Mesendoderm (in vitro differentiated cells): ENCODE results near the gene CARMIL1.
A peak's percentile ranks its signal among the peaks of the same experiment; 100 is the strongest.

ENCODE experiments used
- DNase-seq: peaks from one replicate; pipeline ENCODE4 v3.0.0; 2013
- H2AK5ac ChIP-seq: 2 replicates; pipeline ENCODE4 v1.6.1; 2013; ENCODE audit warnings: low read length, inconsistent platforms
- H2BK120ac ChIP-seq: 2 replicates; pipeline ENCODE4 v1.6.1; 2013; ENCODE audit warnings: low read depth, mild to moderate bottlenecking, low read length, moderate library complexity, mixed read lengths
- H2BK15ac ChIP-seq: replicated peaks from 2 replicates; pipeline ENCODE4 v1.6.1; 2013; ENCODE audit warnings: low read depth, mild to moderate bottlenecking, moderate library complexity
- H2BK5ac ChIP-seq: 2 replicates; pipeline ENCODE4 v1.6.1; 2013; ENCODE audit warnings: low read length, inconsistent platforms
- H3K18ac ChIP-seq: 2 replicates; pipeline ENCODE4 v1.6.1; 2013; ENCODE audit warnings: mild to moderate bottlenecking, low read length, mixed read lengths
- H3K23ac ChIP-seq: one replicate; pipeline ENCODE4 v1.6.1; 2013; ENCODE audit warnings: low read length
- H3K27ac ChIP-seq: 2 replicates; pipeline ENCODE4 v1.5.1; 2013; ENCODE audit warnings: low read depth, mild to moderate bottlenecking, inconsistent platforms, low read length, moderate library complexity
- H3K27me3 ChIP-seq: 2 replicates; pipeline ENCODE4 v1.6.1; 2013; ENCODE audit warnings: low read length, control low read depth, mild to moderate bottlenecking, inconsistent platforms; ENCODE audit not compliant: insufficient read depth, poor library complexity
- H3K36me3 ChIP-seq: 2 replicates; pipeline ENCODE4 v1.6.1; 2013; ENCODE audit warnings: low read length, inconsistent platforms; ENCODE audit not compliant: control insufficient read depth, insufficient read depth
- H3K4ac ChIP-seq: one replicate; pipeline ENCODE4 v1.6.1; 2013; ENCODE audit warnings: low read depth, mild to moderate bottlenecking, low read length, moderate library complexity
- H3K4me1 ChIP-seq: 2 replicates; pipeline ENCODE4 v1.6.1; 2013; ENCODE audit warnings: low read depth, low read length, inconsistent platforms; ENCODE audit not compliant: control insufficient read depth
- H3K4me2 ChIP-seq: 2 replicates; pipeline ENCODE4 v1.6.1; 2013; ENCODE audit warnings: low read length
- H3K4me3 ChIP-seq: 2 replicates; pipeline ENCODE4 v1.5.1; 2013; ENCODE audit warnings: mild to moderate bottlenecking, low read length
- H3K56ac ChIP-seq: one replicate; pipeline ENCODE4 v1.6.1; 2013; ENCODE audit warnings: low read length
- H3K79me1 ChIP-seq: 2 replicates; pipeline ENCODE4 v1.6.1; 2013; ENCODE audit warnings: low read length, inconsistent platforms
- H3K79me2 ChIP-seq: 2 replicates; pipeline ENCODE4 v1.6.1; 2013; ENCODE audit warnings: mild to moderate bottlenecking, low read length; ENCODE audit not compliant: control insufficient read depth, insufficient read depth
- H3K9ac ChIP-seq: 2 replicates; pipeline ENCODE4 v1.6.1; 2013; ENCODE audit warnings: low read length, inconsistent platforms
- H4K5ac ChIP-seq: one replicate; pipeline ENCODE4 v1.6.1; 2013; ENCODE audit warnings: low read length
- H4K8ac ChIP-seq: one replicate; pipeline ENCODE4 v1.6.1; 2013; ENCODE audit warnings: low read depth, mild to moderate bottlenecking, control low read depth, low read length, moderate library complexity
- WGBS: extraction: QIAGEN DNeasy Blood & Tissue Kit; methylation state at CpG from one replicate; pipeline ENCODE4 v1.1.7; 2013; ENCODE audit warnings: low lambda C conversion rate, missing lambda C conversion rate; ENCODE audit not compliant: insufficient coverage; ENCODE audit errors: extremely low coverage; 5-methylcytosine and 5-hydroxymethylcytosine counted together

CARMIL1 gene

DNA sequence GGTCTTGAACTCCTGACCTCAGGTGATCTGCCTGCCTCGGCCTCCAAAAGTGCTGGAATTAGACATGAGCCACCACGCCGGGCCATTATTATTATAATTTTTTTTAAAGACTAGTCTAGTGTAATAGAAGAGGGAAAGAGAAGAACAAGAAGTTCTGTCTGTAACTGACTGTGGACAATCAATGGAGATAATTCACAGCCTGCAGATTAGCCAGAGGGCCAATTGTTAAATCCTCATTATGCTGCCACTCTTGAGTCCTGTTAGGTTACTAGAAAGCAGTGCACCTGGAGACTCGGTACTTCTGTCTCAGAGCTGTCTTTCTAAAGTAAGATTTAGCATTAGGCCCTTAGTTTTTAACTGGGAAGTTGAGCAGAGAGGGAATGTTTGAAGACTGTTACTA, 37.5 kb downstream of the CARMIL1 start:
- H3K23ac ChIP-seq = no peak overlapping the region
- no CpG with 5 or more reads among the region's 4 CpGs for WGBS
- H3K27ac ChIP-seq = no peak overlapping the region
- no peak overlapping the region for H3K56ac ChIP-seq
- no peak overlapping the region for H4K8ac ChIP-seq
- no peak overlapping the region for H3K4me3 ChIP-seq
- H3K79me2 ChIP-seq = no peaks in the 10 kb centered on the region
- H3K18ac ChIP-seq = no peak overlapping the region
- H3K9ac ChIP-seq = no peak overlapping the region
- no peaks in the 10 kb centered on the region for H3K36me3 ChIP-seq
- H2BK5ac ChIP-seq = no peak overlapping the region
- no peak overlapping the region for H2AK5ac ChIP-seq
- H2BK15ac ChIP-seq = no peak overlapping the region
- H3K4me2 ChIP-seq = no peak overlapping the region
- H2BK120ac ChIP-seq = no peak overlapping the region
- H3K4ac ChIP-seq = no peak overlapping the region
- peaks cover 3% of the 10 kb centered on the region for H3K79me1 ChIP-seq
- DNase-seq = no peak
- no peaks in the 10 kb centered on the region for H3K27me3 ChIP-seq
- no peak overlapping the region for H4K5ac ChIP-seq
- peaks cover 11% of the 10 kb centered on the region for H3K4me1 ChIP-seq

DNA sequence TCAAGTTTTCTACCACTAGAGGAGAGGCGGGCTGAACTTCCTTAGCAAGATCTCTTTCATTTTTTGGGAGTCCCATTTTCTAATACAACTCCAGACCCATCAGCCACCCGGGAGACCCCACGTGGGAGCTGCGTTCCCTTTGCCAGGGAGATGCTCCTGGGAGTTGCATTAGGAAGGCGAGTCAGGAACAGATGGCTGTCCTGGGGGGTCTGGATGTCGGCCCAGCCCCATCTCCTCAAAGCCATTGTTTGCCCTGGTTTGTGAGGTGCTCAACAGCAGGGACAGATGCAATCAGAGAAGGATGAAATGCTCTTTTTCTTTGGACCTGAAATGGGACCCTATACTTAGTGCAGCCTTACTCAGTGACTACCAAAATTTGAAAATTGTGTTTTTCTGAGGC, 39.4 kb downstream of the CARMIL1 start:
- no peak overlapping the region for H3K23ac ChIP-seq
- H3K27me3 ChIP-seq = no peaks in the 10 kb centered on the region
- no peaks in the 10 kb centered on the region for H3K36me3 ChIP-seq
- no CpG with 5 or more reads among the region's 6 CpGs for WGBS
- H2AK5ac ChIP-seq = no peak overlapping the region
- no peak overlapping the region for H2BK5ac ChIP-seq
- no peak overlapping the region for H4K8ac ChIP-seq
- peaks cover 3% of the 10 kb centered on the region for H3K79me1 ChIP-seq
- H3K18ac ChIP-seq = no peak overlapping the region
- H3K79me2 ChIP-seq = no peaks in the 10 kb centered on the region
- no peak overlapping the region for H3K27ac ChIP-seq
- peaks cover 8% of the 10 kb centered on the region for H3K4me1 ChIP-seq
- H4K5ac ChIP-seq = no peak overlapping the region
- no peak overlapping the region for H2BK15ac ChIP-seq
- H3K4me3 ChIP-seq = no peak overlapping the region
- H3K4ac ChIP-seq = no peak overlapping the region
- no peak overlapping the region for H3K56ac ChIP-seq
- no peak overlapping the region for H2BK120ac ChIP-seq
- no peak for DNase-seq
- no peak overlapping the region for H3K9ac ChIP-seq
- H3K4me2 ChIP-seq = no peak overlapping the region

DNA sequence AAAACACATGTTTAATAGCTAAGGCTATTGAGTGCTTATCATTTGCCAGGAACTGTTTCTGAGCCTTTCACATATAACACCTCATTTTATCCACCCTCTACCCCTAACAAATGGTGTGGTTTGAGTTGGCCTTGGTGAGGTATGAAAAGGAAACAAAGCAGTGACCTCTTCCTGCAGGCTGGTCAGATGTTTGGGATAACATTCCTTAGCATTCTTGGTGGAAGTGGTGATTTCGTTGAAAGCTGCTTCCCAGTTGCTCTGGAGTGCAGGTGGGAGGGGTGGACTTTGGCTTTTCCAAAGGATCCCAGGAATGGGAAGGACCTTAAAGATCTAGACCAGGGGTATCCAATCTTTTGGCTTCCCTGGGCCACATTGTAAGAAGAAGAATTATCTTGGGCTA, 41.3 kb downstream of the CARMIL1 start:
- peak; percentile 91 for DNase-seq
- Histone ChIP-seq H3K27ac (no peak overlapping the region), H2BK15ac (no peak overlapping the region), H4K8ac (no peak overlapping the region), H3K4me3 (no peak overlapping the region), H3K79me1 (peaks cover 7% of the 10 kb centered on the region), H3K79me2 (peaks cover 3% of the 10 kb centered on the region), H3K36me3 (no peaks in the 10 kb centered on the region), H3K4ac (no peak overlapping the region), H3K18ac (no peak overlapping the region), H3K4me1 (peaks cover 10% of the 10 kb centered on the region), H3K4me2 (no peak overlapping the region), H3K27me3 (no peaks in the 10 kb centered on the region), H3K23ac (no peak overlapping the region), H4K5ac (no peak overlapping the region), H3K56ac (no peak overlapping the region), H2BK5ac (no peak overlapping the region), H3K9ac (no peak overlapping the region), H2BK120ac (no peak overlapping the region), H2AK5ac (no peak overlapping the region)
- no CpG with 5 or more reads among the region's 1 CpG for WGBS

DNA sequence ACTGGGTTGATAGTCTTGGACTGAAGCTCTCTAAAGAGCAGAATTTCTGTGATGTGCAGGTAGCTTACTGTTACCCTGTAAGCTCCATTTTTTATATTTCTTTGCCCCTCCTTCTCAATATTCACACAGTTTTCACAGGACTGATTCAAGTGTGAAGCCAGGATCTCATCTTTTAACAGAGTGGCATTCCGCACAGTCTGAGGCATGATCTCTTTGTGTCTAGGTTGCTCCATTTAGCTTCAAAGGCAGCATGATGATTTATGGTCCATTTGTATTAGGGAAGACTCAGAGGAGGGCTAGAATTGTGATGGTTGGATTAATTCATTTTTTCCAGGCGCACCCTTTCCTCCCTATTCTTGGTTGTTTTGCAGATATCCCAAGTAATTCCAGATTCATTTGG, 43.5 kb downstream of the CARMIL1 start:
- Histone ChIP-seq H3K79me2 (peaks cover 3% of the 10 kb centered on the region), H3K36me3 (no peaks in the 10 kb centered on the region), H3K79me1 (peaks cover 9% of the 10 kb centered on the region), H3K18ac (no peak overlapping the region), H4K8ac (no peak overlapping the region), H4K5ac (no peak overlapping the region), H3K4me1 (peaks cover 4% of the 10 kb centered on the region), H3K4me3 (no peak overlapping the region), H2AK5ac (no peak overlapping the region), H3K4me2 (no peak overlapping the region), H2BK15ac (no peak overlapping the region), H2BK120ac (no peak overlapping the region), H3K27me3 (no peaks in the 10 kb centered on the region), H3K4ac (no peak overlapping the region), H3K23ac (no peak overlapping the region), H3K56ac (no peak overlapping the region), H3K27ac (no peak overlapping the region), H3K9ac (no peak overlapping the region), H2BK5ac (no peak overlapping the region)
- no peak for DNase-seq
- no CpG with 5 or more reads among the region's 2 CpGs for WGBS

DNA sequence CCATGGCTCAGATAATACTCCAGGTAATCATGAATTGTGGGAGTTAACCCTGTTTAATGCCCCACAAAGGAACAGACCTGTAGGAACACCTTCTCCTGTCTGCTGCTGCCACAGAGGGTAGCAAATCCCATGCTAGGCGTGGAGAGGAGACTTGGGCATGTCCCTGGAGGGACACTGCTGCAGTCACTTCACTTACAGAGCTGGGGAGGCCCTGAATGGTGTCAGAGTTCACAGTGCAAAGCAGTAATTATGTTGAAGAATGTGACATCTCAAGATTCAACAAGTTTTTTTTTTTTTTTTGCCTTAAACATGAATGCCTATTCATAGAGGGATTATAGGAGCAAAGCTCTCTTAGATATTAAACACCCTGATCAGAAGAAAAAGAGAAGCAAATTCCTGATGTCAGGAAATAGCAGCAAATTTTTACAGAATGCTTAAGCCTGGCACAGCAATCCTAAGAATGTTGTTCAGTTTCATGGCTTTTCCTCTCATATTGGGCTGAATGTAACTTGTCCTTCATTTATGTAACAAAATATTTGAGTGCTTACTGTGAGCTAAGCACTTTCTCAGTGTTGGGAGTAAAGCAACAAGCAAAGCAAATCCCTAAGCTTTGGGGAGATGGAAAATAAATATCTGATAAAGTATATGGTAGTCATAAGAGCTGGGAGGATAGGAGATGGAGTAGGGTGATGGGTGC, 45.0 kb downstream of the CARMIL1 start:
- DNase-seq = no peak

DNA sequence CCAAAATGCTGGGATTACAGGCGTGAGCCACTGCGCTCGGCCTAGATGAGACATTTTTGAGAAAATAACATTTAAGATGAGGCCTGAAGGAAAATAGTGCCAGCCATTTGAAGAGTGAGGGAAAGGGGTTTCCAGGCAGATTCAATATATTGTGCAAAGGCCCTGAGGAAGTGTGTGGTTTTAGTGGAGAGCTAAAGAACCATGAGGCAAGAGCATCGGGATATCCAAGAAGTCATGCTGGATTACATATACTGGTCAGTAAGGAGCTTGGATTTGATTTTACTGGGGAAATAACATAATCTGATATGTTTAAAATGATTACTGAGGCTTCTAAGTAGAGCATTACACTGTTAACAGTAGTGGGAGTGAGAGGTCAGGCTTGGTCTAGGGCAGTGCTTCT, 47.0 kb downstream of the CARMIL1 start:
- Histone ChIP-seq H3K4me1 (peaks cover 10% of the 10 kb centered on the region), H3K23ac (no peak overlapping the region), H2BK120ac (no peak overlapping the region), H3K56ac (no peak overlapping the region), H2AK5ac (no peak overlapping the region), H3K4ac (no peak overlapping the region), H3K36me3 (no peaks in the 10 kb centered on the region), H2BK5ac (no peak overlapping the region), H3K79me1 (peaks cover 9% of the 10 kb centered on the region), H3K18ac (no peak overlapping the region), H3K79me2 (peaks cover 3% of the 10 kb centered on the region), H2BK15ac (no peak overlapping the region), H4K8ac (no peak overlapping the region), H3K4me2 (no peak overlapping the region), H4K5ac (no peak overlapping the region), H3K9ac (no peak overlapping the region), H3K4me3 (no peak overlapping the region), H3K27me3 (no peaks in the 10 kb centered on the region), H3K27ac (no peak overlapping the region)
- no peak for DNase-seq
- WGBS = no CpG with 5 or more reads among the region's 4 CpGs

More for the DNA sequence above, 45.0 kb downstream of the CARMIL1 start:
- peaks cover 6% of the 10 kb centered on the region for H3K4me1 ChIP-seq
- H2BK120ac ChIP-seq = no peak overlapping the region
- no peaks in the 10 kb centered on the region for H3K27me3 ChIP-seq
- H3K79me2 ChIP-seq = peaks cover 3% of the 10 kb centered on the region
- H4K8ac ChIP-seq = no peak overlapping the region
- H2BK5ac ChIP-seq = no peak overlapping the region
- H3K23ac ChIP-seq = no peak overlapping the region
- no peak overlapping the region for H2BK15ac ChIP-seq
- no peak overlapping the region for H2AK5ac ChIP-seq
- no peak overlapping the region for H4K5ac ChIP-seq
- no CpG with 5 or more reads among the region's 1 CpG for WGBS
- no peaks in the 10 kb centered on the region for H3K36me3 ChIP-seq
- no peak overlapping the region for H3K4me3 ChIP-seq
- no peak overlapping the region for H3K27ac ChIP-seq
- no peak overlapping the region for H3K56ac ChIP-seq
- no peak overlapping the region for H3K18ac ChIP-seq
- H3K4me2 ChIP-seq = no peak overlapping the region
- H3K4ac ChIP-seq = no peak overlapping the region
- H3K9ac ChIP-seq = no peak overlapping the region
- peaks cover 6% of the 10 kb centered on the region for H3K79me1 ChIP-seq
